ENCODE measurements around the gene AXIN2. TPM values are rescaled to one million over a fixed set of nuclear protein-coding genes. Genes with fewer than 3 reads are reported as not detected.

Gene AXIN2, protein sequence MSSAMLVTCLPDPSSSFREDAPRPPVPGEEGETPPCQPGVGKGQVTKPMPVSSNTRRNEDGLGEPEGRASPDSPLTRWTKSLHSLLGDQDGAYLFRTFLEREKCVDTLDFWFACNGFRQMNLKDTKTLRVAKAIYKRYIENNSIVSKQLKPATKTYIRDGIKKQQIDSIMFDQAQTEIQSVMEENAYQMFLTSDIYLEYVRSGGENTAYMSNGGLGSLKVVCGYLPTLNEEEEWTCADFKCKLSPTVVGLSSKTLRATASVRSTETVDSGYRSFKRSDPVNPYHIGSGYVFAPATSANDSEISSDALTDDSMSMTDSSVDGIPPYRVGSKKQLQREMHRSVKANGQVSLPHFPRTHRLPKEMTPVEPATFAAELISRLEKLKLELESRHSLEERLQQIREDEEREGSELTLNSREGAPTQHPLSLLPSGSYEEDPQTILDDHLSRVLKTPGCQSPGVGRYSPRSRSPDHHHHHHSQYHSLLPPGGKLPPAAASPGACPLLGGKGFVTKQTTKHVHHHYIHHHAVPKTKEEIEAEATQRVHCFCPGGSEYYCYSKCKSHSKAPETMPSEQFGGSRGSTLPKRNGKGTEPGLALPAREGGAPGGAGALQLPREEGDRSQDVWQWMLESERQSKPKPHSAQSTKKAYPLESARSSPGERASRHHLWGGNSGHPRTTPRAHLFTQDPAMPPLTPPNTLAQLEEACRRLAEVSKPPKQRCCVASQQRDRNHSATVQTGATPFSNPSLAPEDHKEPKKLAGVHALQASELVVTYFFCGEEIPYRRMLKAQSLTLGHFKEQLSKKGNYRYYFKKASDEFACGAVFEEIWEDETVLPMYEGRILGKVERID
- total RNA-seq = under 0.01 TPM in 1 of 2 replicates, not detected in the other

DNA sequence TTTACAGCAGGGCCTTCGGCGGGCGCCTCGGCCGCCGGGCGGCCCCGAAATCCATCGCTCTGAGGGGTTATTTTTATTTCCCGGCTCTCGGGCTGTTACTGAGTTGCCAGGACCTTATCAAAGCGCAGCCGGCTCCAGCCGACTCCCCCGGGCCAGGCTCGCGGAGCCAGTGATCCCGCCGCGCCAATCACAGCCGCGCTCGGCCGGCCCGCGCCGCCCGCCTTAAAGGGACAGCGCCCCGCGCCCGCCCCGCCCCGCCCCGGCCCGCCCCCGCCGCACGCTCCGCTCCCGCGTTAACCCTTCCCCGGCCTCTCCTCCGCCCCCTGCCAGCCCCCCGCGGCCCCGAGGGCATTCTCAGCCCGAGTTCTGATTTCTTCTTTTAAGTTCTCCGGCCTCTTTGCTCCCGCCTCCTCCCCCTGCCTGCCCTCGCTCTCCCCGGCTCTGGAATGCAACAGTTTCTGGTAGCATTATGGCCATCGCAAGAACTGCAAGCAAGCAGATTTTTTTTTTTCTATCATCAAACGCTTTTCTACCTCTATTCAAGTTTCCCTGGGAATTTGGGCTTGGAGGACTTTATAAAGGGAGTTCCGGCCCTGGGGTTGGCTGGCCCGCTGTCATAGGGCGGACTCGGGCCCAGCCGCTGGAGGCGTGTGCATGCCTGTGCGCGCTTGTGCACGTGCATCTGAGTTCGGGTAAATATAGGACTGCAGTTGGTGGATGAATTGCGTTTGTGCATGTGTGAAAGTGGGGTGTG lies at the start of gene AXIN2:
Gene AXIN2, minus strand, starts transcription at position 197 of the 754 bp plus-strand sequence. CDS start 3,028 bp downstream, outside the sequence.
- DNase-seq (ENCODE audit: low read depth) (peak; percentile 45), FAIRE-seq (no peak)
- TF ChIP-seq, protein P1, sequence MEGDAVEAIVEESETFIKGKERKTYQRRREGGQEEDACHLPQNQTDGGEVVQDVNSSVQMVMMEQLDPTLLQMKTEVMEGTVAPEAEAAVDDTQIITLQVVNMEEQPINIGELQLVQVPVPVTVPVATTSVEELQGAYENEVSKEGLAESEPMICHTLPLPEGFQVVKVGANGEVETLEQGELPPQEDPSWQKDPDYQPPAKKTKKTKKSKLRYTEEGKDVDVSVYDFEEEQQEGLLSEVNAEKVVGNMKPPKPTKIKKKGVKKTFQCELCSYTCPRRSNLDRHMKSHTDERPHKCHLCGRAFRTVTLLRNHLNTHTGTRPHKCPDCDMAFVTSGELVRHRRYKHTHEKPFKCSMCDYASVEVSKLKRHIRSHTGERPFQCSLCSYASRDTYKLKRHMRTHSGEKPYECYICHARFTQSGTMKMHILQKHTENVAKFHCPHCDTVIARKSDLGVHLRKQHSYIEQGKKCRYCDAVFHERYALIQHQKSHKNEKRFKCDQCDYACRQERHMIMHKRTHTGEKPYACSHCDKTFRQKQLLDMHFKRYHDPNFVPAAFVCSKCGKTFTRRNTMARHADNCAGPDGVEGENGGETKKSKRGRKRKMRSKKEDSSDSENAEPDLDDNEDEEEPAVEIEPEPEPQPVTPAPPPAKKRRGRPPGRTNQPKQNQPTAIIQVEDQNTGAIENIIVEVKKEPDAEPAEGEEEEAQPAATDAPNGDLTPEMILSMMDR (IDR thresholded peaks at IDR 0.05; ENCODE audit: insufficient read depth, low read length, severe bottlenecking) = no peak

DNA sequence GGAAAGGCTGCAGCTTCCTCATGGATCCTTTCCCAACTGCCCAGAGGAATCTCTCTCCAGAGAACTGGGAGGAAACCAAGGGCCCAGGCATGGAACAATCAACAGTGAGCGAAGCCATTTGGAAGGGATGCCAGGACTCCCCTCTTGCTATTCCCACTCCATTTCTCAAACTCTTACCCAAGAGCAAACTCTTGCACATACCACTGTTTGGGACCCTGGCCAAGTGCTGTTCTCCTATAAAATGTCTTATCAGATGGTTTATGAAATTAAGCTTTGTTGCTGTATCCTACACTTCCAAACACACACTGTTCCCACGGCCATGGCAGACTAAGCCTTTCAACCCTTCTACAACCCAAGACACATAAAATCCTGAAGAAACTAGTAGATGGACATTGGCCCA lies 48.3 kb upstream of the AXIN2 start:
- TF ChIP-seq, protein P1 (IDR thresholded peaks at IDR 0.05; ENCODE audit: insufficient read depth, low read length, severe bottlenecking) = no peak
- Histone ChIP-seq H3K36me3 (ENCODE audit: control insufficient read depth, insufficient read depth, low read length) (no peaks in the 10 kb centered on the region), H3K27me3 (ENCODE audit: control insufficient read depth, insufficient read depth, low read length) (no peaks in the 10 kb centered on the region), H3K4me3 (ENCODE audit: low read depth, low read length) (no peak overlapping the region)
- DNase-seq (ENCODE audit: low read depth) (no peak), FAIRE-seq (no peak)

More for the DNA sequence above, at the start of gene AXIN2:
- Histone ChIP-seq H3K27me3 (ENCODE audit: control insufficient read depth, insufficient read depth, low read length) (peaks cover 27% of the 10 kb centered on the region), H3K36me3 (ENCODE audit: control insufficient read depth, insufficient read depth, low read length) (no peaks in the 10 kb centered on the region), H3K4me3 (ENCODE audit: low read depth, low read length) (peak within 1 kb of the TSS; percentile 51)

DNA sequence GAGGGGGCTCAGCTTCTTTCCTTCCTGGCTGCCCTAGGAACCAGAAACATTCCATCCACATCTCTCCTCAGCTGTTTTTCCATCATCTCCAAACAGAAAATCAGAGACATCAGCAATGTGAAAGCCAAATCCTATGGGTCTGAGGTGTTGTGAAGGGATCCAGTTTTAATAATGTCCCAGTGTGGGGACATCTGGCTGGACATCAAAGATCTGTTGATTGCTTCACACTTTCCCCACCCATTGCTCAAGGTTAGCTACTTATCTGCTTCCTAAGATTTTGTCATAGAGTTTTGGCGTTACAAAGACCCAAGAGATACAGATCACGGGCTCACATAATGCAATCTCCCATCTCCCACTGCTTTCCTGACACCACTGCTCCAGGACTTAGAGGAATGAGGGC lies 47.8 kb upstream of the AXIN2 start:
- DNase-seq (ENCODE audit: low read depth) (no peak), FAIRE-seq (no peak)
- no peaks in the 10 kb centered on the region for H3K27me3 ChIP-seq (ENCODE audit: control insufficient read depth, insufficient read depth, low read length)
- no peaks in the 10 kb centered on the region for H3K36me3 ChIP-seq (ENCODE audit: control insufficient read depth, insufficient read depth, low read length)
- TF ChIP-seq, protein P1 (IDR thresholded peaks at IDR 0.05; ENCODE audit: insufficient read depth, low read length, severe bottlenecking) = no peak
- no peak overlapping the region for H3K4me3 ChIP-seq (ENCODE audit: low read depth, low read length)

DNA sequence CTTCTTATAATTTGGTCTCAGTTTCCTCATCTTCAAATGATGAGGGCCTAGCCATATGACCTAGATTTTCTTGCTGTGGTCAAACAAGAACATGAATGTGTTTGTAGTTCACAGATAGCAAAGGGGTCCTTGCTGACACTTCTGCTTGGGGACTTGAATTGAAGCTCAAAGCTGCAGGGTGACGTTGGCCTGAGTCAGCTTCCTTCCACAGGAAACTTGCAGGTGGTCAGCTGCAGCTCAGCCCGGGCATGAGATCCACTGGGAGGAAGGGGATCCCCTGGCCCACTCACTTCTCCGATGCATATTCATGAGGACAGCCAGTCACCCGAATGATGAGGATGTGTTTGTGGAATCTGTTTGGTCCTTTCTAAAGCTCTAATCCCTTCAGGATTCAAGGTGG lies 42.6 kb upstream of the AXIN2 start:
- Histone ChIP-seq H3K4me3 (ENCODE audit: low read depth, low read length) (no peak overlapping the region), H3K27me3 (ENCODE audit: control insufficient read depth, insufficient read depth, low read length) (peaks cover 1% of the 10 kb centered on the region), H3K36me3 (ENCODE audit: control insufficient read depth, insufficient read depth, low read length) (no peaks in the 10 kb centered on the region)
- TF ChIP-seq, protein P1 (IDR thresholded peaks at IDR 0.05; ENCODE audit: insufficient read depth, low read length, severe bottlenecking) = no peak
- FAIRE-seq = no peak
- no peak for DNase-seq (ENCODE audit: low read depth)

DNA sequence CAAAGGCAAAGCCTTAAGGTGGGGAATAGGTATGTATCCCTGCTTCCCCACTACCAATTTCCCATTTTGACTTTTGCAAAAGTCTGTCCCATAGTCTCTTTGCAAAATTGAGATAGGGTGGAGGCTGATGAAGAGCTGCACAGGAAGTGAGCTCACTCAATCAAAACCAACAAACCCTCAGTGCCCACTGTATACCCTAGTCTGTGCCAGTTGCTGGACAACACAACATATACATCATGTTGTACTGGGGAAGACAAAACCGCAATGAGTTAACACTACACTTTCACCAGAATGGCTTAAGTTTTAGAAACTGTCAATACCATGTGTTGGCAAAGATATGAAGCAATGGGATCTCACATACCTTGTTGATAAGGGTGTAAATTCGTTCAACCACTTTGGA lies 40.4 kb upstream of the AXIN2 start:
- TF ChIP-seq, protein P1 (IDR thresholded peaks at IDR 0.05; ENCODE audit: insufficient read depth, low read length, severe bottlenecking) = no peak
- Histone ChIP-seq H3K4me3 (ENCODE audit: low read depth, low read length) (no peak overlapping the region), H3K36me3 (ENCODE audit: control insufficient read depth, insufficient read depth, low read length) (no peaks in the 10 kb centered on the region), H3K27me3 (ENCODE audit: control insufficient read depth, insufficient read depth, low read length) (peaks cover 2% of the 10 kb centered on the region)
- FAIRE-seq (no peak), DNase-seq (ENCODE audit: low read depth) (no peak)
